ENCODE results near the gene MDM2.

The MDM2 gene

DNA sequence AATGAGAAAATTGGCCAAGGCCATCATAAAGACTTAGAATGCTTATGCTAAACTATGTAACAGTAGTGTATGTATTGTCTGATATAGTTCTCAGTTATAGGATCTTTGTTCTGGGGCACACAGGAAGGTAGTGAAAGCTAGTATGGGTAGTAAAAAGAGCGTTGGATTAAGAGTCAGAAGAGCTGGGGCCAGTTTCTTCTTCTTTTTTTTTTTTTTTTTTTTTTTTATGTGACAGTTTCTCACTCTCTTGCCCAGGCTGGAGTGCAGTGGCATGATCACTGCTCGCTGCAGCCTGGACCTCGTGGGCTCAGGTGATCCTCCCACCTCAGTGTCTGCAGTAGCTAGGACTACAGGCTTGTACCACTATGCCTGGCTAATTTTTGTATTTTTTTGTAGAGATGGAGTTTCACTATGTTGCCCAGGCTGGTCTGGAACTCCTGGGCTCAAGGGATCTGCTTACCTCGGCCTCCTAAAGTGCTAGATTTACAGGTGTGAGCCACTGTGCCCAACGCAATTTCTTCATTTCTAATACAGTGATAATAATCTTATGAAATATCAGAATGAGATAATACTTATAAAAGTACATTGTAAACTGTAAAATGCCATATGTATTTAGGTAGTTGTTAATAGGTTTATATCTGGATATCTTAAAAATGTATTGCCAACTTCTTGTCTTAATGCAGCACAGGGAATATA lies 7.4 kb downstream of the MDM2 start:
- TF ChIP-seq FOXP2 (optimal IDR thresholded peaks at IDR 0.05; ENCODE audit: borderline replicate concordance, extremely low read depth, extremely low read length, insufficient read depth): no peak
- TF ChIP-seq POLR2AphosphoS5 (IDR thresholded peaks at IDR 0.05; ENCODE audit: low read depth, low read length): no peak
- no peak for TF ChIP-seq TAF1 (IDR thresholded peaks at IDR 0.05; ENCODE audit: borderline replicate concordance, insufficient read depth, low read length)
- no peak for TF ChIP-seq SIN3A (IDR thresholded peaks at IDR 0.05; ENCODE audit: borderline replicate concordance, insufficient read depth, low read length)
- TF ChIP-seq, protein P1, sequence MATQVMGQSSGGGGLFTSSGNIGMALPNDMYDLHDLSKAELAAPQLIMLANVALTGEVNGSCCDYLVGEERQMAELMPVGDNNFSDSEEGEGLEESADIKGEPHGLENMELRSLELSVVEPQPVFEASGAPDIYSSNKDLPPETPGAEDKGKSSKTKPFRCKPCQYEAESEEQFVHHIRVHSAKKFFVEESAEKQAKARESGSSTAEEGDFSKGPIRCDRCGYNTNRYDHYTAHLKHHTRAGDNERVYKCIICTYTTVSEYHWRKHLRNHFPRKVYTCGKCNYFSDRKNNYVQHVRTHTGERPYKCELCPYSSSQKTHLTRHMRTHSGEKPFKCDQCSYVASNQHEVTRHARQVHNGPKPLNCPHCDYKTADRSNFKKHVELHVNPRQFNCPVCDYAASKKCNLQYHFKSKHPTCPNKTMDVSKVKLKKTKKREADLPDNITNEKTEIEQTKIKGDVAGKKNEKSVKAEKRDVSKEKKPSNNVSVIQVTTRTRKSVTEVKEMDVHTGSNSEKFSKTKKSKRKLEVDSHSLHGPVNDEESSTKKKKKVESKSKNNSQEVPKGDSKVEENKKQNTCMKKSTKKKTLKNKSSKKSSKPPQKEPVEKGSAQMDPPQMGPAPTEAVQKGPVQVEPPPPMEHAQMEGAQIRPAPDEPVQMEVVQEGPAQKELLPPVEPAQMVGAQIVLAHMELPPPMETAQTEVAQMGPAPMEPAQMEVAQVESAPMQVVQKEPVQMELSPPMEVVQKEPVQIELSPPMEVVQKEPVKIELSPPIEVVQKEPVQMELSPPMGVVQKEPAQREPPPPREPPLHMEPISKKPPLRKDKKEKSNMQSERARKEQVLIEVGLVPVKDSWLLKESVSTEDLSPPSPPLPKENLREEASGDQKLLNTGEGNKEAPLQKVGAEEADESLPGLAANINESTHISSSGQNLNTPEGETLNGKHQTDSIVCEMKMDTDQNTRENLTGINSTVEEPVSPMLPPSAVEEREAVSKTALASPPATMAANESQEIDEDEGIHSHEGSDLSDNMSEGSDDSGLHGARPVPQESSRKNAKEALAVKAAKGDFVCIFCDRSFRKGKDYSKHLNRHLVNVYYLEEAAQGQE (IDR thresholded peaks at IDR 0.05; ENCODE audit: insufficient read depth in 1 of 2, low read depth in 2 of 2, low read length in 2 of 2): no peak

DNA sequence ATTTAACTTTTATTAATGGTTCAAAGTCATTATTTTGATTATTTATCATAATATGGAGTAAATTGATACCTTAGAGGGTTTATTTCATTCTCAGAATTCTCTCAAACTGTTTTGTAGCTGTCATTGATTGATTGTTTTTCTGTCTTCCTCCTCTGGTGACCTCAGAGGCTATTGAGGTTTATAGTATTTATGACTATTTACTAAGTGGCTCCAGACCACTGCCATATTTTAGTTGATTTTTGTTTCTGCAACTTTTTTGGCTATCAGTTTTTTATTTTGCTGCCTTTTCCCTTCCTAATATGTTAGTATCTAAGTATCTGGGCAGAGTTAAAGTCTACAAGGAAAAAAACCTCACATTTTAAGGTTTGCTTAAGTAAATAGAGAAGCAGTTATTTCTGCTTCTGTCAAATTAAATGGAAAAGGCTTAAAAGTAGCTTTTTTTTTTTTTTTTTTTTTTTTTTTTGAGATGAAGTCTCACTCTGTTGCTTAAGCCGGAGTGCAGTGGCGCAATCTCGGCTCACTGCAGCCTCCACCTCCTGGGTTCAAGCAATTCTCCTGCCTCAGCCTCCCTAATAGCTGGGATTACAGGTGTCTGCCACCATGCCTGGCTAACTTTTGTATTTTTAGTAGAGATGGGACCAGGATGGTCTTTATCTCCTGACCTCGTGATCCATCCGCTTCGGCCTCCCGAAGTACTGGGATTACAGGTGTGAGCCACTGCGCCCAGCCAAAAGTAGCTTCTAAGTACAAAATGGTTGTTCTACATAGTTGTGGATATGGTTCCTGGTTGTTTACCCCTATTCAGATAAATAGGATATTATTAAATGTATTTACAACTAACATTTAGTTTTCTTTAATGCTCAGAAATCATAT lies 8.2 kb downstream of the MDM2 start:
- TF ChIP-seq POLR2AphosphoS5 (IDR thresholded peaks at IDR 0.05; ENCODE audit: low read depth, low read length) (no peak), FOXP2 (optimal IDR thresholded peaks at IDR 0.05; ENCODE audit: borderline replicate concordance, extremely low read depth, extremely low read length, insufficient read depth) (no peak), SIN3A (IDR thresholded peaks at IDR 0.05; ENCODE audit: borderline replicate concordance, insufficient read depth, low read length) (no peak), TAF1 (IDR thresholded peaks at IDR 0.05; ENCODE audit: borderline replicate concordance, insufficient read depth, low read length) (no peak)
- TF ChIP-seq, protein P1 (IDR thresholded peaks at IDR 0.05; ENCODE audit: insufficient read depth in 1 of 2, low read depth in 2 of 2, low read length in 2 of 2): no peak

- TF ChIP-seq TAF1 (IDR thresholded peaks at IDR 0.05; ENCODE audit: borderline replicate concordance, insufficient read depth, low read length) (no peak), FOXP2 (optimal IDR thresholded peaks at IDR 0.05; ENCODE audit: borderline replicate concordance, extremely low read depth, extremely low read length, insufficient read depth) (no peak)
Observed at GRCh38 chr12:68821357-68822188, 13.6 kb downstream of the MDM2 start.

DNA sequence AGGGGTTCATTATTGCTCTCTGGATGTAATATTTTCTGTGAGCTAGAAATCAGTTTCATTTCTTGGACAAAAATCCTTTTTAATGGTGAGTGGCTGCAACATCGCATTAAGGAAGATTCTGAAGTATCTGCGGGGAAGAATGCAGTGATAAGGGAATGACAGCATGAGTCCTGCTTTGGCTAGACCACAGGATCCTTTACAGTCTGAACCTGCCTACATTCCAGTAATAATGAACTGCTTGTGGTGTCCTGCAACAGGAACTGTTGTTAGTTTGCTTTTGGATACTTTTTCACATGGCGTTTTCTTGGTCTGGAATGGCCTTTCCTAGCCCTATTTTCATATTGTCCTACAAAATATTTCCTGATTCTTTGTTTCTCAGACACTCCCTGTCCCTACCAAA lies 15.7 kb downstream of the MDM2 start:
- TF ChIP-seq TAF1 (IDR thresholded peaks at IDR 0.05; ENCODE audit: borderline replicate concordance, insufficient read depth, low read length): no peak
- TF ChIP-seq, protein P1 (IDR thresholded peaks at IDR 0.05; ENCODE audit: insufficient read depth in 1 of 2, low read depth in 2 of 2, low read length in 2 of 2): no peak
- no peak for TF ChIP-seq POLR2AphosphoS5 (IDR thresholded peaks at IDR 0.05; ENCODE audit: low read depth, low read length)
- no peak for TF ChIP-seq SIN3A (IDR thresholded peaks at IDR 0.05; ENCODE audit: borderline replicate concordance, insufficient read depth, low read length)
- no peak for TF ChIP-seq FOXP2 (optimal IDR thresholded peaks at IDR 0.05; ENCODE audit: borderline replicate concordance, extremely low read depth, extremely low read length, insufficient read depth)

DNA sequence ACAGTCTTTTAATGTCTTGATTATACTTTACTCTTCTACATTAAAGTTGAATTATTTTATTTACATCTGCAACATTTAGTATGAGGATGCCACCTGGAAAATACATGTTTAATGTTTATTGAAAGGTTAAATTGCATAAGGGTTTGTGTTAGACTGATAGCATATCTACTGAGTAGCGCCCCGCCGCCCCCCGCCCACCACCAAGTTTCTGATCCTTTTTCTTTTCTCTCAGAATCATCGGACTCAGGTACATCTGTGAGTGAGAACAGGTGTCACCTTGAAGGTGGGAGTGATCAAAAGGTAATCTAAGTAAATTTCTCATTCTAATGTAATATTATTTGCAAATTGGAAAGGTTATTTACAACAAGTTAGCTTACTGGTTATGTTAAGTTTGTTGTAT lies 16.2 kb downstream of the MDM2 start:
- TF ChIP-seq, protein P1 (IDR thresholded peaks at IDR 0.05; ENCODE audit: insufficient read depth in 1 of 2, low read depth in 2 of 2, low read length in 2 of 2): no peak
- TF ChIP-seq TAF1 (IDR thresholded peaks at IDR 0.05; ENCODE audit: borderline replicate concordance, insufficient read depth, low read length) (no peak), FOXP2 (optimal IDR thresholded peaks at IDR 0.05; ENCODE audit: borderline replicate concordance, extremely low read depth, extremely low read length, insufficient read depth) (no peak), POLR2AphosphoS5 (IDR thresholded peaks at IDR 0.05; ENCODE audit: low read depth, low read length) (no peak), SIN3A (IDR thresholded peaks at IDR 0.05; ENCODE audit: borderline replicate concordance, insufficient read depth, low read length) (no peak)

Measured in PFSK-1 (cell line).